Measurements from ENCODE around the gene NUDT2.

- TF ChIP-seq SMC3 (conservative IDR thresholded peaks at IDR 0.05; ENCODE audit: poor library complexity) (no peak), CTCF (IDR thresholded peaks at IDR 0.05; ENCODE audit: poor library complexity, severe bottlenecking) (no peak), EZH2 (IDR thresholded peaks at IDR 0.05; ENCODE audit: borderline replicate concordance, insufficient read depth, low read length, poor library complexity, severe bottlenecking) (no peak), POLR2AphosphoS5 (IDR thresholded peaks at IDR 0.05) (no peak), EP300 (conservative IDR thresholded peaks at IDR 0.05; ENCODE audit: poor library complexity, severe bottlenecking) (no peak), MXI1 (conservative IDR thresholded peaks at IDR 0.05; ENCODE audit: poor library complexity, severe bottlenecking) (no peak), TAF1 (IDR thresholded peaks at IDR 0.05; ENCODE audit: low read depth) (no peak)
Observed at GRCh38 chr9:34328500-34328986, 826 bp upstream of the NUDT2 start.

All from neural cell (in vitro differentiated cells).